Transverse colon (tissue), 4 donors: ENCODE results near the gene TRPM3. TPM values are rescaled to one million over a fixed set of nuclear protein-coding genes. Genes with fewer than 3 reads are reported as not detected.

Experiments used
- DNase-seq: peaks from one replicate; pipeline ENCODE4 v3.0.0-alpha.2; 2019
- H3K27ac ChIP-seq, 4 donors: fragments of 200-600 bp; sonication (generic); 2 replicates each; pipeline ENCODE4 v1.5.1; 2016 to 2018; ENCODE audit warnings: inconsistent platforms in 4 of 4
- H3K27me3 ChIP-seq: fragments of 200-600 bp; sonication (generic); 2 replicates; pipeline ENCODE4 v1.5.1; 2017; ENCODE audit warnings: inconsistent platforms
- H3K36me3 ChIP-seq, 4 donors: fragments of 200-600 bp; sonication (generic); 2 replicates each; pipeline ENCODE4 v1.5.1; 2017 to 2019; ENCODE audit warnings: inconsistent platforms in 4 of 4
- H3K4me1 ChIP-seq, 4 donors: fragments of 200-600 bp; sonication (generic); 2 replicates each; pipeline ENCODE4 v1.5.1; 2017 to 2020; ENCODE audit warnings: inconsistent platforms in 4 of 4
- H3K4me3 ChIP-seq, 4 donors: fragments of 200-600 bp; sonication (generic); 1 replicate in 1 of 4; 2 replicates in 3 of 4; pipeline versions ENCODE4 v1.5.1 to v1.6.1; 2017 to 2019; ENCODE audit warnings: inconsistent platforms in 4 of 4
- H3K9me3 ChIP-seq, 2 donors: fragments of 200-600 bp; sonication (generic); 2 replicates each; pipeline ENCODE4 v1.5.1; 2017 to 2019; ENCODE audit warnings: inconsistent platforms in 2 of 2
- CTCF ChIP-seq, 5 experiments: fragments of 200-600 bp in 3 of 5; fragments of 450-650 bp in 2 of 5; sonication (generic) in 3 of 5; IDR thresholded peaks; 1 replicate in 2 of 5; 2 replicates in 3 of 5; pipeline ENCODE4 v1.5.1; 2016 to 2017; ENCODE audit warnings: antibody characterized with exemption in 5 of 5, inconsistent platforms in 3 of 5, mild to moderate bottlenecking in 2 of 5, moderate library complexity in 1 of 5
- EP300 ChIP-seq: sonication (generic); formaldehyde crosslinking; IDR thresholded peaks from one replicate; pipeline ENCODE4 v1.6.1; 2017; ENCODE audit warnings: antibody characterized with exemption, low read depth
- POLR2A ChIP-seq: fragments of 450-650 bp; IDR thresholded peaks from one replicate; pipeline ENCODE4 v1.6.1; 2016; ENCODE audit warnings: antibody characterized with exemption, mild to moderate bottlenecking, moderate library complexity
- POLR2AphosphoS5 ChIP-seq, 3 donors: sonication (generic); formaldehyde crosslinking; IDR thresholded peaks; one replicate each; pipeline ENCODE4 v1.6.1; 2016; ENCODE audit warnings: antibody characterized with exemption in 3 of 3
- WGBS, 2 donors: methylation state at CpG; one replicate each; pipeline ENCODE4 v1.1.5; 2018; ENCODE audit warnings: low coverage in 1 of 2; 5-methylcytosine and 5-hydroxymethylcytosine counted together
- in situ Hi-C, 4 donors: fragments of 200-750 bp; cut with MboI; loops; one replicate each; pipeline versions ENCODE4 v1.15.0 to v1.15.1; 2017; ENCODE audit warnings: low sequenced_read_pairs in 3 of 4, low pct_ligation_motif_present in 1 of 4, low pct_unique_long_range_greater_than_20kb in 1 of 4
- intact Hi-C: fragments of 100-400 bp; cut with DNase I; formaldehyde crosslinking; loops from one replicate; pipeline ENCODE4 v1.15.1; 2023; ENCODE audit warnings: low total_unique reads
- total RNA-seq, 4 donors: library from RNA; depleted of rRNA; stranded (reverse); fragments of >200 nt; gene quantifications; one replicate each; pipeline ENCODE4 v1.1.0, GENCODE V29; 2016

The TRPM3 gene
- total RNA-seq, 4 donors from 2014 or later, result 0.16 to 1.2 (median 0.32) TPM

DNA sequence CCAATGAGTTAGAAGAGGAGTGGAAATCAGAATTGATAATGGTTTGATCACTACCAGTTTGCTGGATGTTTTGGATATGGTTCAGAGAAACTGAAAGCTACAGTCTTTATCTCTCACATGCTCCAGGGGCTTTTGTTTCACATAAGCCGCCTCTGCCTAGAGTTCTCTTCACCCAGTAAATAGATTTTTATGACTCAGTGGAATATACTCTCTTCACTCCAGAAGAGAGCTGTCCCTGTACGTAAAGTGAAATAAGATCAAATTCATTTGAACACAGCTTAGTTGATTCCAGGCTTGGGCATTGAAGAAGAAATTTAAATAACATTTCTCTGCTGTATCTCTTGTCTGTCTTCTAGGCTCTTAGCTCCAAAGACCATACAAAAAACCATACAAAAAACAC is 184.9 kb downstream of the TRPM3 start:
- DNase-seq, result no peak
- intact Hi-C loops, result no loop called here
- no peak for TF ChIP-seq CTCF (IDR thresholded peaks at IDR 0.05)
- no peak for TF ChIP-seq POLR2A
- TF ChIP-seq EP300, result no peak
- TF ChIP-seq POLR2AphosphoS5 (IDR thresholded peaks at IDR 0.05), result no peak
- Histone ChIP-seq H3K4me1 (no peaks in the 10 kb centered on the region), H3K27me3 (no peaks in the 10 kb centered on the region), H3K27ac (no peak overlapping the region), H3K36me3 (no peaks in the 10 kb centered on the region), H3K4me3 (no peak overlapping the region), H3K9me3 (no peaks in the 10 kb centered on the region)
- in situ Hi-C loops, result no loop called here
- 72% methylated on average over 2 of the region's 2 CpGs; no CpG with 5 or more reads in 1 of the 2 donors for WGBS, 2 donors

GRCh38 chr9:70935856-70936255 is 185.6 kb downstream of the TRPM3 start:
- Histone ChIP-seq H3K27me3 (no peaks in the 10 kb centered on the region), H3K9me3 (no peaks in the 10 kb centered on the region), H3K4me1 (no peaks in the 10 kb centered on the region), H3K36me3 (no peaks in the 10 kb centered on the region), H3K27ac (no peak overlapping the region), H3K4me3 (no peak overlapping the region)
- in situ Hi-C loops, result no loop called here
- intact Hi-C loops, result no loop called here
- TF ChIP-seq POLR2AphosphoS5 (IDR thresholded peaks at IDR 0.05) (no peak), CTCF (IDR thresholded peaks at IDR 0.05) (no peak), POLR2A (no peak), EP300 (no peak)
- DNase-seq, result no peak

DNA sequence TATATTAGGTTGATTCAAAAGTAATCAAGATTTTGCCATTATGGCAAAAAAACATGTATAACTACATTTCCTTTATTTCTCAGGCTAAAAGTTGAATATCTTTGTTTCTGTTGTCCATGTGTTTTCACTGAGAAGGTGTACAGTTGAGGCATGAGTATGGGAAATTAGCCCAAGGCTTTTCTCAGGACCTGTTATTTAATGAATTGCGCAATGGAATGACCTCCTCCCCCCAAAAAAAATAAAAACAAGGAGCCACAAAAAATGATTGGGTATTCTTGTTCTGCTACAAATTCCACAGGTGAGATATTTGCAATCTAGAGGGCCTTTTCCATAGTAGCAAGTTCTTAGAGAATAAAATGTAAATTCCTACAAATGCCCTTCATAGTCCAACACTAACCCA is 186.8 kb downstream of the TRPM3 start:
- WGBS, 2 donors, result 89 to 100% methylated on average over 1 of the region's 1 CpG
- TF ChIP-seq POLR2AphosphoS5 (IDR thresholded peaks at IDR 0.05), result no peak
- TF ChIP-seq CTCF (IDR thresholded peaks at IDR 0.05), result no peak
- no peak for TF ChIP-seq EP300
- no peak for TF ChIP-seq POLR2A
- Histone ChIP-seq H3K27me3 (no peaks in the 10 kb centered on the region), H3K4me3 (no peak overlapping the region), H3K9me3 (no peaks in the 10 kb centered on the region), H3K27ac (no peak overlapping the region), H3K4me1 (no peaks in the 10 kb centered on the region), H3K36me3 (no peaks in the 10 kb centered on the region)
- intact Hi-C loops, result no loop called here
- DNase-seq, result no peak
- in situ Hi-C loops, result no loop called here

GRCh38 chr9:70933321-70933720 is 188.1 kb downstream of the TRPM3 start:
- Histone ChIP-seq H3K27me3 (no peaks in the 10 kb centered on the region), H3K36me3 (no peaks in the 10 kb centered on the region), H3K4me3 (no peak overlapping the region), H3K27ac (no peak overlapping the region), H3K4me1 (no peaks in the 10 kb centered on the region), H3K9me3 (no peaks in the 10 kb centered on the region)
- WGBS, 2 donors, result 83 to 100% methylated on average over 1 of the region's 1 CpG
- intact Hi-C loops, result no loop called here
- in situ Hi-C loops, result no loop called here
- TF ChIP-seq CTCF (IDR thresholded peaks at IDR 0.05) (no peak), POLR2A (no peak), POLR2AphosphoS5 (IDR thresholded peaks at IDR 0.05) (no peak), EP300 (no peak)
- DNase-seq, result no peak
